HCT116 (cell line): ENCODE results near the gene GGACT.

Experiments used
- ATF3 ChIP-seq: IDR thresholded peaks from 2 replicates; pipeline ENCODE4 v1.6.1; 2012
- EZH2phosphoT487 ChIP-seq: fragments of 200-600 bp; IDR thresholded peaks from 2 replicates; pipeline ENCODE4 v1.6.1; 2018; ENCODE audit warnings: antibody characterized with exemption, borderline replicate concordance
- JUND ChIP-seq: IDR thresholded peaks from 2 replicates; pipeline ENCODE4 v1.6.1; 2012
- POLR2A ChIP-seq: IDR thresholded peaks from 2 replicates; pipeline ENCODE4 v1.7.0; 2011; ENCODE audit warnings: borderline replicate concordance; ENCODE audit not compliant: insufficient read depth, insufficient read length; ENCODE audit errors: extremely low read depth
- POLR2AphosphoS5 ChIP-seq: IDR thresholded peaks from 2 replicates; pipeline ENCODE4 v1.6.1; 2011; ENCODE audit warnings: mild to moderate bottlenecking, low read depth, low read length, moderate library complexity
- RAD21 ChIP-seq: IDR thresholded peaks from 2 replicates; pipeline ENCODE4 v1.6.1; 2012; ENCODE audit warnings: low read depth, mild to moderate bottlenecking
- SIN3A ChIP-seq: IDR thresholded peaks from 2 replicates; pipeline ENCODE4 v1.6.1; 2012; ENCODE audit warnings: low read depth
- SP1 ChIP-seq: IDR thresholded peaks from 2 replicates; pipeline ENCODE4 v1.6.1; 2012; ENCODE audit warnings: low read depth
- SRF ChIP-seq: IDR thresholded peaks from 2 replicates; pipeline ENCODE4 v1.6.1; 2012; ENCODE audit warnings: low read depth
- YY1 ChIP-seq: IDR thresholded peaks from 2 replicates; pipeline ENCODE4 v1.6.1; 2011; ENCODE audit warnings: low read length, low read depth, moderate library complexity, mild to moderate bottlenecking; ENCODE audit not compliant: insufficient replicate concordance; ENCODE audit errors: extremely low read depth
- ZFX ChIP-seq: fragments of 450-650 bp; IDR thresholded peaks from 2 replicates; pipeline ENCODE4 v1.6.1; 2017
- ZNF274 ChIP-seq: fragments of 200-500 bp; sonication (Bioruptor generic); IDR thresholded peaks from 2 replicates; pipeline ENCODE4 v1.6.1; 2014; ENCODE audit warnings: mild to moderate bottlenecking, low read depth, low read length, inconsistent platforms
- TF ChIP-seq, protein P1 (sequence below), 3 experiments: fragments of 200-600 bp in 1 of 3; sonication (generic) in 1 of 3; IDR thresholded peaks in 2 of 3; conservative IDR thresholded peaks in 1 of 3; 2 replicates each; pipeline ENCODE4 v1.5.1; 2012 to 2017; ENCODE audit warnings: low read depth in 2 of 3, low read length in 2 of 3, antibody characterized with exemption in 1 of 3, borderline replicate concordance in 1 of 3, control low read depth in 1 of 3, mild to moderate bottlenecking in 1 of 3, mixed read lengths in 1 of 3, mixed run types in 1 of 3, moderate library complexity in 1 of 3; ENCODE audit not compliant: insufficient read depth in 1 of 3
- TF ChIP-seq, protein P2 (sequence below): IDR thresholded peaks from 2 replicates; pipeline ENCODE4 v1.6.1; 2012

DNA sequence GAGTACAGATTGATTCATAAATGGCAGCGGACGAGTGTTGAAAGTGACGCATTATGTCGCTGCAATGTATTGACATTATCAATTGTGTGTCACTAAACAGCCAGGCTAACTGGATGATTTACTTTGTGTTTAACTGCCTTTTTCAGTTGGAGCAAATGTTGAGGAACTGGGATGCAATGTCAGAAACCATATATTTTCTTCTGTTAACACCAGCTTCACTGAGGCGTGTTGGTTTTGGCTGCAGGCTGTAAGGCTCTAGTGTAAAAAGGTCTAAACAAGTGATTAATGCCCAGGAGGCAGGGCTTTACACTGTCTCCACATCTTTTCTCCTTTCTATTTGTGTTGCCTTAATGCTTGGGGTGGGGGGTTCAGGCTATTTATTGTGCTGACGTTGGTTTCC, 80.1 kb downstream of the GGACT start:
- TF ChIP-seq SP1 (no peak), RAD21 (no peak), ZFX (no peak), YY1 (no peak), POLR2A (no peak), ZNF274 (no peak), EZH2phosphoT487 (no peak), JUND (no peak), SIN3A (no peak), ATF3 (no peak), SRF (no peak), POLR2AphosphoS5 (no peak)
- TF ChIP-seq, protein P1, sequence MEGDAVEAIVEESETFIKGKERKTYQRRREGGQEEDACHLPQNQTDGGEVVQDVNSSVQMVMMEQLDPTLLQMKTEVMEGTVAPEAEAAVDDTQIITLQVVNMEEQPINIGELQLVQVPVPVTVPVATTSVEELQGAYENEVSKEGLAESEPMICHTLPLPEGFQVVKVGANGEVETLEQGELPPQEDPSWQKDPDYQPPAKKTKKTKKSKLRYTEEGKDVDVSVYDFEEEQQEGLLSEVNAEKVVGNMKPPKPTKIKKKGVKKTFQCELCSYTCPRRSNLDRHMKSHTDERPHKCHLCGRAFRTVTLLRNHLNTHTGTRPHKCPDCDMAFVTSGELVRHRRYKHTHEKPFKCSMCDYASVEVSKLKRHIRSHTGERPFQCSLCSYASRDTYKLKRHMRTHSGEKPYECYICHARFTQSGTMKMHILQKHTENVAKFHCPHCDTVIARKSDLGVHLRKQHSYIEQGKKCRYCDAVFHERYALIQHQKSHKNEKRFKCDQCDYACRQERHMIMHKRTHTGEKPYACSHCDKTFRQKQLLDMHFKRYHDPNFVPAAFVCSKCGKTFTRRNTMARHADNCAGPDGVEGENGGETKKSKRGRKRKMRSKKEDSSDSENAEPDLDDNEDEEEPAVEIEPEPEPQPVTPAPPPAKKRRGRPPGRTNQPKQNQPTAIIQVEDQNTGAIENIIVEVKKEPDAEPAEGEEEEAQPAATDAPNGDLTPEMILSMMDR (IDR thresholded peaks at IDR 0.05 in 2 of 3, conservative IDR thresholded peaks at IDR 0.05 in 1 of 3; ENCODE audit: borderline replicate concordance in 1 of 3, insufficient read depth in 1 of 3, low read depth in 2 of 3, low read length in 2 of 3) = no peak
- TF ChIP-seq, protein P2, sequence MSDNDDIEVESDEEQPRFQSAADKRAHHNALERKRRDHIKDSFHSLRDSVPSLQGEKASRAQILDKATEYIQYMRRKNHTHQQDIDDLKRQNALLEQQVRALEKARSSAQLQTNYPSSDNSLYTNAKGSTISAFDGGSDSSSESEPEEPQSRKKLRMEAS = no peak
